Measurements from ENCODE around the gene UBE2D2.

The UBE2D2 gene

DNA sequence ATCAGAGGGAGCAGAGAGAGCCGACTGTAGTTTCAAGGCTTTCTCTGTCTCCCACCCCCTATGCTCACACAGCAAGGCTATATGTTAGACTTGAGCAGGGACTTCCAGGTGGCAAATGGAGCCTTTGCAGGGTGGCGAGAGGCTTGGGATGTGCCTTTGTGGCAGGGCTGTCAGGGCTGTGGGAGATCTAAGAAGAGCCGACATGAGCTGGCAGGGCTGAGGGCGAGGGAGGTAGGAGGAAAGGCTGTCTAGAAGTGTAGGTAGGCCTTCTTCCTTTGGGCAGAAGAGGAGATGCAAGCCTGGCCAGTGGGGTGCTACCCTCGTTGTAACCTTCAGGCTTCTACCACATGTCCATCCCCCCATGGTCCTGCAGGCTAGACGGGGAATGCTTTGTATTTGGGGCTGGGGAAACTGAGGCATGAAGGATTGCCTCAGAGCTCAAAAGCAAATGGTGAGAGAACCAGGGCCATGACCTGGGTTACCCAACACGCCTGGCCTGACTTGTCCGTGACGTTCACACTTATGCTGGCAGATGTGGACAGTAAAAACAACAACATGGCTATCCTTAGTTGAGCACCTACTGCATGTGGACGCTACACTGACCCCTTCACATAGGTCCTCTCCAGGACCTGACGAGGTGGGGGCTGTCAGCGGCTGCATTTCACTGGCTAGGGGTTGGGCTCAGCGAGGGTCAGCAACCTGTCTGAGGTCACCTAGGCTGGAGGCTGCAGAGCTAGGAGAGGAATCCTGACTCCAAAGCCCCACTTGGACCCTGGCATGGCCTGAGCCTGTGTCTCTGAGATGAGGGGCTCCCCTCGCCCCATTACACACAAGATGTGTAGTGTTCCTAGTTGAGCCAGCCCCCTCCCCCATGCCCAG is 102.3 kb downstream of the UBE2D2 start:
- no peak for DNase-seq

DNA sequence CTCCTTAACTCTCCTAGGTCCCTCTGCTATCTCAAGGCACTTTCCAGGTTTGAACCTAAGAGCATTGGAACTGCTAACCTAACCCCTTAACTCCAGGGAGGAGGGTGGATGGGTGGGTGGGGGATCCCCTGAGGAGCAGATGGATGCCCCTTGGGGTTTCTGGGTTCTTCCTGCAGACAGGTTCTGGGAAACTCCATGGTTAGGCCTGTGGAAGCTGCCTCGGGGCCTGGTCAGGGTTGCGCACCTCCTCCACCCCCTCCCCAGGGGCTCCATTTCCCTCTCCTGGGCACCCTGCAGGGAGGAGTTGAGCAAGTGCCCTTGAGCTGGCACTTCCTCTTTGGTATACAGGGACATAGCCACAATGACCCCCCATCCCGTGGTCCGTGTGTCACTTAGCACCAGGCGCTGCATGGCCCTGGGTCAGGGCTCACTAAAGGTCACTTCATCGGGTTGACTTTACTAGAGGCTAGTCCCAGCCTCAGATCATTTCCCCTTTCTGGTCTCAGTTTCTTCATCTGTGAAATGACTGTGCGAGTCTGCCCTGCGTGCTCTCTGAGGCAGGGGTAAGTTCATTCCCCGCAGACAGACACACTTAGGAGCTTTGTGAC is 103.1 kb downstream of the UBE2D2 start:
- no peak for DNase-seq

DNA sequence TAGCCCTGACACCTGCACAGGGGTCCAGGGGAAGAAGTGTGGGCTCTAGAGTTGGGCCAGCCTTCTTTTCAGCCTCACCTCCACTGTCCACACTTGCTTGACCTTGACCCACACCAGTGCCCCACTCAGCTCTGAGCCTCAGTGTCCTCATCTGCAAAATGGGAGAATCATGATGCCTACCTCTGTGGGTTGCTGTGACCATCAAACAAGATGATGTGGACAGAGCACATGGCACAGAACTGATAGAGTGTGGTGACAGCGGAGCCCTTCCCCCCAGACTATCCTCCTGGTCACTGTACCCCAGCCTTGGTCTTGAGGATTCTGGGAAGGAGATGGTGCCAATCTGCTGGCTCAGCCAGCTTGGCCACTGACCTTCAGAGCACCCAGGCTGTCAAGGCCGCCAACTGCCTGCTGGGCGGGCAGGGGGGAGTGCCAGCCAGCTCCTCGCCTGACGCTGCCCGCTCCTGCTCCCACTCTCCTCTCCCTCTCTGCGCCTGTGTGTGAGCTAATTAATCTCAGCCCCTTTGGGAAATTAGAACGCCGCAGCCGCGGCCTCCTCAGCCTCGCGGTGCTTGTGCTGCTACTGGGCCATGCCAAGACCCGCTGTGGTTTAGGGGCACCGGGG is 103.7 kb downstream of the UBE2D2 start:
- no peak for DNase-seq

DNA sequence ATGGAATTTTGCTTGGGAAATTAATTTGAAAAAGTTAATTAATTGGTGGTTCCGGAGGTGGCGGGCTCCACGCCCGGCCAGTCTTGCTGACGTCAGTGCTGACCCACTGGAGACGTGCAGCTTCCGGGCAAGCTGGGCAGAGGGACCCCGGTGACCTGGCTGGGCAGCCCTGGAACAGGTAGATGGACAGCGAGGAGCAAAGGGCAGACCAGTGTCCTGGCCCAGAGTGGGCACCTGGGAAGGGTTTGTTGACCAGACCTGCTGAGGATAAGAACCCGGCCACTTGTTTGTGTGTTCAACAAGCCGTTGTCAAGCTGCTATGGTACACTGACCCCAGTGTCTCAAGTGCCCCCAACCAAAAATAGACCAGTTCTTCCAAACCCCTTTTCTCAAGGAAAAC is 104.5 kb downstream of the UBE2D2 start:
- no peak for DNase-seq

DNA sequence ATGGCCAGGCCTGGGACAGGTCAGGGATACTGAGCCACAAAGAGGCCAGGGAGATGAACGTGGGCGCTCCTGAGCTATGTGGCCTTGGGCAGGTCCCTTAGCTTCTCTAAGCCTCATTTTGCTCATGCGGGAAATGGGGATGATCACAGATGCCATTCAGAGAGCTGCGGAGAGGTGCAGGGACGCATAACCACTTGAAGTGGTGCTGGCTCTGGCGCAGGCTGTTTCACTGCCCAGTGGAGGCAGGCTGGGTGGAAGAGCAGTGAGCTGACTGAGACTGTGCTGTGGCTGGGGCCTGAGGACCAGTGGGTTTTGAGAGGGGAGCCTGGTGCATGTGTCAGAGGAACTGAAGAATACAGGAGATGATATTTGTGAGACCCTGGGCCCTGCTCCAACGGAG is 105.4 kb downstream of the UBE2D2 start:
- no peak for DNase-seq

DNA sequence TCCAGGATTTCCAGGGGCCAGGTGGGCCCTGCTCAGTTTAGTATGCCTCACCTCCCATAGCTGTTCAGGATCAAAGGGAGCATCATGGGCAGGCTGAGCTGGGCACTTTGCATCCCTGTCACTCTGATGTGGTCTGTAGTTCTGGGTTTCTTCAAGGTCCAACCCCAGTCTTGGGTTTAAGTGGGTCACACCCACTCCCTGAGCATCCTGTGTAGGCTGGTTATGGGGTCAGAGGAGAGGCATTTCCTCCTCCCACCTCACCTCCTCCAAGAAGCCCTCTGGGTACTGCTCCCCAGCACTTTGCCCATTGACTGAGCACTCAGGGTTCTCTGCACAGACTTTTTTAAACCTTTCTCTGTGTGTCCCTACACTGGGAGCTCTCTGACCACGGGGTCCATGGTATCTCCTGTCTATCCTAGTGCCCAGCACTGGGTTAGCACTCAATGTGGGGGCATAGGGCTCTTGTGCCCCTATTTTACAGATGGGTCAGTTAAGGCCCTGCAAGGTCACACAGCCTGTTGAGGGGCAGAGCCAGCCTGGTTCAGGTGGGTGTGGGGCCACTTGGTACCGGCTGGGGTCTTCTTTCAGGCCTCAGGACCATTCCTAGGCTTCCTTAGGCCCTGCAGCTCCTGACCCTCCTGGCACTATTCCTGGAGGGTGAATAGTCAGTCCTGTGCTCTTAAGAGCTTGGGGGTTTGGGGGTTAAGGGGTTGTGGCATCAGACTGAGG is 106.0 kb downstream of the UBE2D2 start:
- no peak for DNase-seq

DNA sequence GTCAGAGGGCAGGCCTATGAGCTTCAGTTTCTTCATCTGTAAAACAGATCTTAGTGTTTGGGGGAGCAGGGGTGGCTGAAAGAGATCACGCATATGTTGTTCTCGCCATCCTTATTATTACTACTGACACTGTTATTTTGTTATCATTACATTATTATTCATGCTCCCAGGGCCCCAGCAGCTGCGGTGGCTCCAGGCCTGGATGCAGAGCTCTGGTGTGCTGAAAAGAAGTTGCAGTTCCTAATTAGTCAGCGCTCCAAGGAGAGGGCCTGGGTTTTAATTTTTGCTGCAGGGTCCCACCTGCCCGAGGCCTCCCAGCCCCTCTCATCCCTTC is 106.6 kb downstream of the UBE2D2 start:
- no peak for DNase-seq

DNA sequence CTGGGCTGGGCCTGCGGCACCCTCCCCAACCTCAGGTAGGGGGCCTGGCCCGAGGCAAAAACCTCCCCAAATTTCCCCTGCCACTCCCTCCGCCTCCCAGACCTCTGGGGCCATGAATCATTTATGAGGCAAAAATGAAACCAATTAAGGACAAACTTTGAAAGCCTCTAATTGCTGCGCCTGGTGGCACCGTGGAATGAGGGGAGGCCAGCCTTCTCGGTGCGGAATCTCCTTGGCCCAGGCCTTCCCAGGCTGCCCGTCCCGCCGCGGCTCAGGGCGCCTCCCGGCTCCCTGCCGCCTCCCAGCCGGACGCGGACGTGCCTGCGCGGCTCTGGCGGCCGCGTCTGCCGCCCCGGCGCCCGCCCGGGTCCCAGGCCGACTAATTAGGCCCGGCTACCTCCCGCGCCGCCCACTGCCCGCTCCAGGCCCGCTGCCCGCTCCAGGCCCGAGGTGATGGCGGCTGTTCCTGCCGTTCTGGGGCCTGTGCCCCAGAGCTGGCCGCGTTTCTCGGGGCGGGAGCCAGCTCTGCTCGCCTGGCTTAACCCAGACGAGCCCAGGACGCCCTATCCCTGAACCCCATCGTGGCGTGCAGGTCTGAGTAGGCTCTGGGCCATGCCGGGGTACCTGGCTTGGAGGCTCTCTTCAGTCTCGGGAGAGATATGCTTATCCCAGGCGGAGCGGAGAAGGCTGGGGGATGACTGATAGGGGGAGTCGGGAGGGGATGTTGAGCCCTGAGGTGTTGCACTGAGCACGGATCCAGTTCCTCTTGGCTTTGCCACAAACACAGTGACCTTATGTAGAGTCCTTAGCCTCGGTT is 107.1 kb downstream of the UBE2D2 start:
- no peak for DNase-seq

DNA sequence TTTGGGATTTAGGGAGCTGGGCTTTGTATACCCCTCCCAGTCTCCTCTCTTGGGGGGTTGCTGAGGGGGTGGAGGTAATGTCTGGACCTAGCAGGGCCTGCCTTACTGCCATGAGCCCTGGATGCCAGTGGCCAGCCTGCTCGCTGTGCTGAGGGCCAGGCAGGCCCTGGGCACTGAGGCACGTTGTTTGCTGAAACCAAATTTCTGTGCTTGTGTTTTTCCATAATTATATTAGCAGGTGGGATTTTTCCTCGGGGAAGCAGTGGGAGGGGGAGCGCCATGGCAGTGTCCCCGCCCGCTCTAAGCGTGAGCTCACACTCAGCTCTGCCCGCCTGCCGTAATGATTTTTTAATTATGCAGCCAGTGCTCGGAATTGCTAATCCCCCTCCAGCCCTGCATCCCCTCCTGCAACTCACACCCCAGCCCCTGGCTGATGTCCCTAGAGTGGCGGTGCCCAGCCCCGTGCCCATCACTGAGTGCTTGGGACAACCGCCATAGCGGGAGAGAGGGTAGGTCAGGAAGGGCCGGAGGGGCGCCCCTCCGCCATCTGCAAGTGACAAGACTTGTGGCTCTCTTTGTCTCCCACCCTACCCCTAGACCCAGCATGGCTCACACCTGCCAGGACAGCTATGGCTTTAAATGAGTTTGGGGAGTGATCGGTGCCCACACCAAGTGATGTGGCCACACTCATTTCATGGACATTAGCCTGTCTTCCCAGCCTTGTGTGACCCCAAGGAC is 108.0 kb downstream of the UBE2D2 start:
- DNase-seq = no peak

DNA sequence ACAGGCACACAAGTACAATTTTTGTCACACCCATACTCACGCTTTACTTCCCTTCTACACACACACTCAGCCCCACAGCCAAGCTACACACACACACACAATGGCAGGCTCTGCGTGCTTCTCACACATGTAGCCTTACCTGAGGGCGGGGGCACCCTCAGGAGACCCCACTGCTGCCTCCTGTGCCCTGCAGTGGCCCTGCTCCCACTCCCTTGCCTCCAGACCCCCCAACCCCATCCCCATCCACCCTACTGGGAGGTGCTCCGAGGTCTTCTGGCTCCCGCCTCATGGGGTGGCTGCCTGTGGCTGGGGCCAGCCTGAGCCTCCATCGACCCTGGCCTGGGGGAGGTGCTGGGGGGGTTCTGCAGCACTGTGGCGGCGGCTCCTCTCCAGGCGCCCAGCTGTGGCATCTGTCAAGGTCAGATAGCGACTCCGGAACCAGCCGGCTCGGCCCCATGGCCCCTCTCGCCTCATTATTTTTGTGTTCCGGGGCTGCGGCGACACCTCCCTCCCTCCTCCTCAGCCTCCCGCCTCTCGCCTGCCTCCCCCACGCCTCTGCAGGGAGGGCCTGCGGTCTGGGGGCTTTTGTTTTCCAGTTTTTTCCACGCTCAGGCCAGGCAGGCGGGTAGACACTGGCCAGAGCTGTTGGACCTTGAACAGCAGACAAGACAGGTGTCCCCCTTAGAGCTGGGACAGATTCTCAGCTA is 108.7 kb downstream of the UBE2D2 start:
- DNase-seq = no peak

DNA sequence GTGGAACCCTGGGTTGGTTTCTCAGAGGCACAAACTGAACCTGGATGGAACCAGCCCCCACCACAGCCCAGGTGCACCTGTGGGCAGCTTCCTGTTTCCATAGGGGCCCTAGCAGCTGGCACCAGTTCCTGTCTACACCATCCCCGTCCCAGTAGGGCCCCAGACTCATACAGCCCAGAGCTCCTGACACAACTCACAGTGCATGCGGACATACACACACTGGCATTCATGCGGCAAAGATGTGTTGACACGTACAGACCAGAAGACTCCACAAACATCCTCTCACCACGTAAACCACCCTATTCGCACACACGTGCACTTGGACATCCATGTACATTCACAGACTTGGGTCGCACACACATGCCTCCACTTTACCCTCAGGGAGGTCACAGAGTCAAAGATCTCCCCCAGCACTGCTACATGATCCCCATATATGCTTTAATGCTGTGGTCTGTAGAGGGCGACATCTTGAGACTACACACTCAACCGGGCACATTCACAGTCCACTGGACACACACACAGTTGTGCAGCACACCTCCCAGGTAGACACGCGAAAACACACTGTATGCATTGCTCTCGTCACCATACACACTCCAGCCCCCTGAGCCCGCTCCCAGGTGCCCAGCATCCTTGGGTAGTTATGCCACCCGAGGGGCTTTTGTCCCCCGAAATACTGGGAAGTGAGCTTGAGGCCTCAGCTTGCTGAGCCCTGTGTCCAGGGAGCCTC is 109.4 kb downstream of the UBE2D2 start:
- no peak for DNase-seq

DNA sequence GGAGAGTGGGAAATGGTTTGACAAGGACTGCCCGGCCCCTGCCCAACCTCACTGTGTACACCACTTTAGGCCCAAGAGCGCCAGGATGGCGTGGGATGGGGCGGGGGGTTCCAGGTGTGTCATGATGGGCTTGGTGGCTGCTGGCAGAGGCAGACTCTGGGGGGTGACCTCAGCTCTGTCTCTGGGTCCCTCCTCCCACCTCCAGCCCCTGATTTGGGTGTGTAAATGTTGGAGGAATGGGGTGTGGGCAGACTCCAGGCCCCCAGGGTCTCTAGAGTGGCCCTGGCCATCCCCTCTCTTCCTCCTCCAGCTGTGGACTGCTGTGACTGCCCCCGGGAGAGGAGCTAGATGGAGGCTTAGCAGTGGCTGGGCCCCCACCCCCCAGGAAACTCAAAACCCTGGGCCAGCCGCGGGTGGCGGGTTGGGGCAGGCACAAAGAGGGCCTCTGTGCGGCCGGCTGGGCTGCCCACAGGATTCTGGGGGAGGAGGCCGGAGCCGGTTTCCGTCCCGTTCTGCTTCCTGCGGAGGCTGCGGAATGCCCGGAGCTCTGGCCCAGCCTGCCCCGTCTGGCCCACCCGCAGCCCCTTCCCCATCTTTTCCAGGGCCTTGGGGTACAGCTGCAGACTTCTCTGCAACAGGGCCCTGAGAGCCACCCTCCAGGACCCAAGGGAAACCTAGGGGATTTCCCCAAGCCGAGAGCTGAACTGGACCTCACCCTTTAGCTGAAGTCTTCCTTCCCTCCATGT is 110.1 kb downstream of the UBE2D2 start:
- DNase-seq = no peak

DNA sequence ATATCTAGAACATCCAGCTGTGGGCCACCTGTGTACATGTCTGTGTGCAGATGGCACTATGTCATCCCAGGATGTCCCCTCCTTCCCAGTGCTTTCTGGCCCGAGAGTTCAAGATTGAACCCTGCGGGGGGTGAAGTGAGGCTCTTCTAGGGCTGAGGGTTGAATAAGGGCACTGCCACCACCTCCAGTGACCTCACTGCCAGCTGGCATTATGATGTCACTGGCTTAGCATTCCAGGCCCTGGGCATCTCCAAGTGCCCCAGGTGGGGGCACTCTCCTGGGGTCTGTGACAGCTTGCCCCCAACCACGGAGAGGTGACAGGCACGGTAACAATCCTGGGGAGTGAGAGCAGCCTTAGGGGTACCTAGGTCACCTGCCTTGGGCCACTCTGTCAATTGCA is 114.1 kb downstream of the UBE2D2 start:
- no peak for DNase-seq

DNA sequence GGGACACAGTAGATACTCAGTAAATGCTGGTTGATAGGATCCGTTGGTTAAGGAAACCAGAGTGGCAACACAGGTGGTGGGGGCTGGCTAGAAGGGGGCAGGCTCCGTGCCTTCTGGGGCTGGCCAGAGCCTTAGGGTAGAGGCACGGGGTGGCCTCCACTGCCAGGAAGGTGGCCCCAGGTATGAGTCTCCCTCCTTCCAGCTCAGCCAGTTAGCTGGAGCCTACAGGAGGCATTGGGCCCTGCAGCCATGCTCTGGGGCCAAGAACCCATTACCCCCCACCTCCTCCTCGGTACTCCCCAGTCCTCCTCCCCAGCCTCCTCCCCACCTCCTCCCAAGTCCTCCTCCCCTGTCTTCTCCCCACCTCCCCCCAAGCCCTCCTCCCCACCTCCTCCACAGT is 114.7 kb downstream of the UBE2D2 start:
- no peak for DNase-seq

DNA sequence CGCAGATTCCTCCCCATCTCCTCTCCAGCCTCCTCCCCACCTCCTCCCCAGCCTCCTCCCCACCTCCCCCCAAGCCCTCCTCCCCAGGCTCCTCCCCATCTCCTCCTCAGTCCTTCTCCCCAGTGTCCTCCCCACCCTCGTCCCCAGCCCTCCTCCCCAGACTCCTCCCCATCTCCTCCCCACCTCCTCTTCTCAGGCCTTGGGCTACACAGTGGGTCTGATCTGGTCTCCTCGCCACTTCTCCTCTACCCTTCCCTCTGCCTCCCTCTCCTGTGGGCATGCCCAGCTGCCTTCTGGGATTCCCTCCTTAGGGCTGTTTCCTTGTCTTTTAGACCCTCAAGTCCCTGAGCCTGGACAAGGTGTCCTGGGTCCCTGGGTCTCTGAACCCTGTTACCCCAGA is 115.3 kb downstream of the UBE2D2 start:
- DNase-seq = no peak

DNA sequence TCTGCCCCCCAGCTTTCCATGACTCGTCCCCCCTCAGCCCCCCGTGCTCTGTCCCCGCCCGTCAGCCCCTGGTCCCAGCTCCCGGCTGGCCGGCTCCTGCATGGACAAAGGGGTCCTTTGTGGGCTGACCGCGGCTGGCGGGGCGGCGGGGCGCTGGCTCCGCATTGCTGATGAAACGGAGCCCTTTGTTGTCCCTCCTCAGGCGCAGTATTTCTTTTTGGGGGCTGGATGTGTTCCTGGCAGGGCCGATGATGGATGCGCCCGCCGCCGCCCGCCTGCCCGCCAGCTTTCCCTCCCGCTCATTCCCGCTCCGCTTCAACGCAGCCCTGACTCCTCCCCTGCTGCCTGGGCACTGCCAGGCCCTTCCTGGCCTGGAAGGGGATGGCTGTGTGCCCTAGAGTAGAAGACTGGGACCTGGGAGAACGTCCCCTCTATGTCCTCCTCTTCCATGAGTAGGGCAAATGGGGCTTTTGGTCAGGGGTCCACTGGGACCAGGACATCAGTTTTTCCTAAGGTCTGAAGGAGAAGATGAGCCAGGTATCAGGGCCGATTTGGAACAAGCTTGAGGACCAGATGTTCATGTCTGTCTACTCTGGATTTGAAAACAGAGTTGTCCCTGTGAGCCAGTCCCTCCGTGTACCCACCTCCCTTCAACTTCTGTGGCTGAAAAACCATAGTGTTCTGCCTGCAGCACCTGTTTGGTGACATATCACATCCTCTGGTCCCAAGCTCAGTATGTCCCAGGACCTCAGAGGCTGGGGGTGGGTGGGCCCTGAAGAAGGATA is 116.0 kb downstream of the UBE2D2 start:
- no peak for DNase-seq
